ENCODE measurements around the gene SNX6.

DNA sequence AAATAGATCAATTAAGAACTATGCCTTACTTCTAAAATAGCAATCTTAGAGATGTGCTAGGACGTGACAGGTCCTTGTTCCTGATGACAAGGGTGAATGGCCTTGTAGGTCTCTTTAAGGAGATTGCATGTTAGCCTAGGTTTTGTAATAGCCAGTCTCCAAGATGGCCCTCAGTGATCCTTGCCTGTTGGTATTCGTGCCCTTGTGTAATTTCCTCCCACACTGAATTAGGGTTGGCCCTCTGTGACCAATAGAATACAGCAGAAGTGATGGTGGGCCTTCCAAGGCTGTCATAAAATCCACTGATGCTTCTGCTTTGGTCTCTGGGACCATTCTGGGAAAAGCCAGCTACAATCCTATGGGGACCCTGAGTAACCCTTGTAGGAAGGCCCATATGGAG, 38.2 kb upstream of the SNX6 start:
- TF ChIP-seq, protein P1, sequence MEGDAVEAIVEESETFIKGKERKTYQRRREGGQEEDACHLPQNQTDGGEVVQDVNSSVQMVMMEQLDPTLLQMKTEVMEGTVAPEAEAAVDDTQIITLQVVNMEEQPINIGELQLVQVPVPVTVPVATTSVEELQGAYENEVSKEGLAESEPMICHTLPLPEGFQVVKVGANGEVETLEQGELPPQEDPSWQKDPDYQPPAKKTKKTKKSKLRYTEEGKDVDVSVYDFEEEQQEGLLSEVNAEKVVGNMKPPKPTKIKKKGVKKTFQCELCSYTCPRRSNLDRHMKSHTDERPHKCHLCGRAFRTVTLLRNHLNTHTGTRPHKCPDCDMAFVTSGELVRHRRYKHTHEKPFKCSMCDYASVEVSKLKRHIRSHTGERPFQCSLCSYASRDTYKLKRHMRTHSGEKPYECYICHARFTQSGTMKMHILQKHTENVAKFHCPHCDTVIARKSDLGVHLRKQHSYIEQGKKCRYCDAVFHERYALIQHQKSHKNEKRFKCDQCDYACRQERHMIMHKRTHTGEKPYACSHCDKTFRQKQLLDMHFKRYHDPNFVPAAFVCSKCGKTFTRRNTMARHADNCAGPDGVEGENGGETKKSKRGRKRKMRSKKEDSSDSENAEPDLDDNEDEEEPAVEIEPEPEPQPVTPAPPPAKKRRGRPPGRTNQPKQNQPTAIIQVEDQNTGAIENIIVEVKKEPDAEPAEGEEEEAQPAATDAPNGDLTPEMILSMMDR (IDR thresholded peaks at IDR 0.05) = no peak
- TF ChIP-seq POLR2A (IDR thresholded peaks at IDR 0.05) = no peak

Measured in body of pancreas (tissue), 4 donors.